ENCODE measurements around the gene GABARAPL2. TPM values are rescaled to one million over a fixed set of nuclear protein-coding genes. Genes with fewer than 3 reads are reported as not detected.

GABARAPL2 gene
- polyA plus RNA-seq, 1 donor (not counting 4 experiments of a cell fraction or from before 2014, with no cell fraction given): 95.8 TPM

DNA sequence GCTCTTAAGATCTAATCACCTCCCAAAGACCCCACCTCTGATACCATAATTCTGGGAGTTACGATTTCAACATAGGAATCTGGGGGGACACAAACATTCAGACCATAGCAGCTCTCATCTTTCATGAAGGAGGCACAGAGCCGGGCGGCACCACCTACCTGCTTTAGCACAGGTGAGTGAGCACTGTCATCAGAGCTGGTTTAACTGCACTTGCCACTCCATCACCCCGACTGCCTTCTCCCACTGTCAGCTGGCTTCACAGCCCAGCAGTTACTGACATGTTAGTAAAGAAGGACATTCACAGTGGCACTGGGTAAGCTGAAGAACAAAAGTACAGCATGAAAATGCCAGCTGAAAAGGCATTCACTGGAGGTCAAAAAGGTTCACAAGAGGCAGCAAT lies 22.5 kb downstream of the GABARAPL2 start:
- no peak overlapping the region for H3K4me3 ChIP-seq (ENCODE audit: control insufficient read depth in 2 of 3, extremely low read depth in 1 of 3, insufficient read depth in 2 of 3, low read depth in 1 of 3, low read length in 3 of 3)
- H3K79me2 ChIP-seq (ENCODE audit: control insufficient read depth, insufficient read depth, low read length): no peaks in the 10 kb centered on the region
- no peak overlapping the region for H3K9ac ChIP-seq (ENCODE audit: control insufficient read depth, extremely low read depth, insufficient read depth, low read length)
- no peaks in the 10 kb centered on the region for H3K9me1 ChIP-seq (ENCODE audit: control insufficient read depth, extremely low read depth, insufficient read depth, low read length)
- dilution Hi-C loops (cut with MboI; ENCODE audit: extremely low pct_ligation_motif_present, low sequenced_read_pairs): no loop called here
- no peaks in the 10 kb centered on the region for H3K27me3 ChIP-seq (ENCODE audit: control insufficient read depth, extremely low read depth, insufficient read depth, low read length)
- no peaks in the 10 kb centered on the region for H3K4me1 ChIP-seq (ENCODE audit: control insufficient read depth, extremely low read depth, insufficient read depth, low read length)
- FAIRE-seq (no peak), DNase-seq (ENCODE audit: low read depth, low spot score) (no peak)
- H2AFZ ChIP-seq (ENCODE audit: control insufficient read depth, low read length): no peak overlapping the region
- no peak overlapping the region for H3K4me2 ChIP-seq (ENCODE audit: control insufficient read depth, extremely low read depth, insufficient read depth, low read depth, low read length)
- TF ChIP-seq, protein P1, sequence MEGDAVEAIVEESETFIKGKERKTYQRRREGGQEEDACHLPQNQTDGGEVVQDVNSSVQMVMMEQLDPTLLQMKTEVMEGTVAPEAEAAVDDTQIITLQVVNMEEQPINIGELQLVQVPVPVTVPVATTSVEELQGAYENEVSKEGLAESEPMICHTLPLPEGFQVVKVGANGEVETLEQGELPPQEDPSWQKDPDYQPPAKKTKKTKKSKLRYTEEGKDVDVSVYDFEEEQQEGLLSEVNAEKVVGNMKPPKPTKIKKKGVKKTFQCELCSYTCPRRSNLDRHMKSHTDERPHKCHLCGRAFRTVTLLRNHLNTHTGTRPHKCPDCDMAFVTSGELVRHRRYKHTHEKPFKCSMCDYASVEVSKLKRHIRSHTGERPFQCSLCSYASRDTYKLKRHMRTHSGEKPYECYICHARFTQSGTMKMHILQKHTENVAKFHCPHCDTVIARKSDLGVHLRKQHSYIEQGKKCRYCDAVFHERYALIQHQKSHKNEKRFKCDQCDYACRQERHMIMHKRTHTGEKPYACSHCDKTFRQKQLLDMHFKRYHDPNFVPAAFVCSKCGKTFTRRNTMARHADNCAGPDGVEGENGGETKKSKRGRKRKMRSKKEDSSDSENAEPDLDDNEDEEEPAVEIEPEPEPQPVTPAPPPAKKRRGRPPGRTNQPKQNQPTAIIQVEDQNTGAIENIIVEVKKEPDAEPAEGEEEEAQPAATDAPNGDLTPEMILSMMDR (optimal IDR thresholded peaks at IDR 0.05 in 1 of 3, IDR thresholded peaks at IDR 0.05 in 1 of 3, conservative IDR thresholded peaks at IDR 0.05 in 1 of 3; ENCODE audit: extremely low read depth in 1 of 3, insufficient read depth in 2 of 3, low read length in 3 of 3): no peak
- no peak for TF ChIP-seq EZH2 (IDR thresholded peaks at IDR 0.05; ENCODE audit: low read length)
- no peaks in the 10 kb centered on the region for H3K9me3 ChIP-seq (ENCODE audit: control insufficient read depth, low read depth, low read length)
- H4K20me1 ChIP-seq (ENCODE audit: control insufficient read depth, extremely low read depth, insufficient read depth, low read length): no peaks in the 10 kb centered on the region
- H3K36me3 ChIP-seq (ENCODE audit: control insufficient read depth in 2 of 2, extremely low read depth in 1 of 2, insufficient read depth in 2 of 2, low read length in 2 of 2): peaks cover 4 to 8% of the 10 kb centered on the region in 2 experiments
- H3K27ac ChIP-seq (ENCODE audit: control insufficient read depth, insufficient read depth, low read length): no peak overlapping the region

DNA sequence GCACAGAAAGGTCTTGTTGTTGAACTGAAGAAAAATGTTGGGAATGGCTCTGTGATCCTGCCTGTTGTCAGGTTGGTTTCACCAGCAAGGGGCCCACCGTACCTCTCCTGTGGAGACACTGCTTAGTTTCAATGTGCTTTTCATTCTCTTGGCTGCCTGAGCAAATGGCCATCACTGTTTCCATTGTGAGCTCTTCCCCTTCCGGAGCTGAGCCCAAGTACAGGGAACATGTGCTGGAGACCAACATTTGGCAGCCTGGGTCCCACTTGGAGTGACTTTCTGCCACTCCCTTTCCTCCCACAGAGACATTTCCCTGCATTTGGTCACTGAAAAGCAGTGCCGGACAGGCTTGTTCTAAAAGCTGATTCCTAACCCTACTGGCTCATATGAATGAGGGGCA lies 23.1 kb downstream of the GABARAPL2 start:
- Histone ChIP-seq H3K79me2 (ENCODE audit: control insufficient read depth, insufficient read depth, low read length) (no peaks in the 10 kb centered on the region), H3K4me1 (ENCODE audit: control insufficient read depth, extremely low read depth, insufficient read depth, low read length) (peaks cover 2% of the 10 kb centered on the region), H3K4me3 (ENCODE audit: control insufficient read depth in 2 of 3, extremely low read depth in 1 of 3, insufficient read depth in 2 of 3, low read depth in 1 of 3, low read length in 3 of 3) (no peak overlapping the region), H3K27me3 (ENCODE audit: control insufficient read depth, extremely low read depth, insufficient read depth, low read length) (no peaks in the 10 kb centered on the region), H4K20me1 (ENCODE audit: control insufficient read depth, extremely low read depth, insufficient read depth, low read length) (no peaks in the 10 kb centered on the region), H3K36me3 (ENCODE audit: control insufficient read depth in 2 of 2, extremely low read depth in 1 of 2, insufficient read depth in 2 of 2, low read length in 2 of 2) (peaks cover 4 to 13% of the 10 kb centered on the region in 2 experiments), H3K9ac (ENCODE audit: control insufficient read depth, extremely low read depth, insufficient read depth, low read length) (no peak overlapping the region), H3K4me2 (ENCODE audit: control insufficient read depth, extremely low read depth, insufficient read depth, low read depth, low read length) (no peak overlapping the region), H2AFZ (ENCODE audit: control insufficient read depth, low read length) (no peak overlapping the region), H3K9me3 (ENCODE audit: control insufficient read depth, low read depth, low read length) (no peaks in the 10 kb centered on the region), H3K9me1 (ENCODE audit: control insufficient read depth, extremely low read depth, insufficient read depth, low read length) (no peaks in the 10 kb centered on the region), H3K27ac (ENCODE audit: control insufficient read depth, insufficient read depth, low read length) (no peak overlapping the region)
- DNase-seq (ENCODE audit: low read depth, low spot score) (no peak), FAIRE-seq (no peak)
- dilution Hi-C loops (cut with MboI; ENCODE audit: extremely low pct_ligation_motif_present, low sequenced_read_pairs): no loop called here
- TF ChIP-seq, protein P1 (optimal IDR thresholded peaks at IDR 0.05 in 1 of 3, IDR thresholded peaks at IDR 0.05 in 1 of 3, conservative IDR thresholded peaks at IDR 0.05 in 1 of 3; ENCODE audit: extremely low read depth in 1 of 3, insufficient read depth in 2 of 3, low read length in 3 of 3): no peak

Measured in keratinocyte (primary cell).